ENCODE data around the gene SYT11. TPM values are rescaled to one million over a fixed set of nuclear protein-coding genes. Genes with fewer than 3 reads are reported as not detected.

Gene SYT11
- total and polyA plus RNA-seq, 10 of the 15 experiments (the other 5 are each of a cell fraction or from before 2014, with no cell fraction given), result 7.7 to 21.2 (median 13.5) TPM

DNA sequence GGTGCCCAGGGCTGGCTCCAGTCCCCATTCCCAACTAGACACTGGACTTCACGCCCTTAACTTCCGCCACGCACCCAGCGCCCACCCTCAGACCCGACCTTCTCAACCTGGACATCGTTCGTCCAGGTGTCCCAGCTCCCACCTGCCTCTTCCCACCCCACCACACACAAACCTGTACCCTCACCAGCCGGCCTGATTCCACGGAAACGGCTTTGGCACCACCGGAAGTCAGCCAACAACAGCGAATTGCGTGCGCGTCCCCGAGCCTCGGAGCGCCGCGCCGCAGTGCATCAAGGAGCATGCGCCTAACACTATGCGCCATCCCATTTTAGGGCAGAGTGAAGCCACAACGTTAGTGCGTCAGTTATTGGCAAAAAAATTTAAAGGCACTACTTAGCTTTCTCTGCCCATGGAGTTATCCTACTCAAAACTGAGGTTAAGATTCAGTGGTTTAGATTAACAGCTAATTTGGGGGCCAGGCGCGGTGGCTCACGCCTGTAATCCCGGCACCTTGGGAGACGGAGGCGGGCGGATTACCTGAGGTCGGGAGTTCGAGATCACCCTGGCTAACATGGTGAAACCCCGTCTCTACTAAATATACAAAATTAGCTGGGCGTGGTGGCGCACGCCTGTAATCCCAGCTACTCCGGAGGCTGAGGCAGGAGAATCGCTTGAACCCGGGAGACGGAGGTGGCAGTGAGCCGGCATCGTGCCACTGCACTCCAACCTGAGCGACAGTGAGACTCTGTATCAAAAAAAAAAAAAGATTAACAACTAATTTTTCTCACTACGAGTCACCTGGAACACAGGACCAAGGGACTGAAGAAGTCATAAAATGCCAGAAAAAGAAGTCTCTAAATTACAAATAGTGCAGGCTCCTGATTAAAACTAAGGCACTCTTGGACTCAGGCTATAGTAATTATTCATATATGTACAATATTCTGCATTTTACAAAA lies 2.1 kb upstream of the SYT11 start, which contains the start of gene GON4L (continued):
- no peak for TF ChIP-seq ZBTB33 (IDR thresholded peaks at IDR 0.05)
- TF ChIP-seq MAX (IDR thresholded peaks at IDR 0.05; ENCODE audit: low read depth, low read length), result 0 out of 2 replicates have a peak, but pooled peaks have one; percentile 45
- no peak for TF ChIP-seq ASH2L (IDR thresholded peaks at IDR 0.05; ENCODE audit: borderline replicate concordance, low read depth)
- TF ChIP-seq, protein P1, sequence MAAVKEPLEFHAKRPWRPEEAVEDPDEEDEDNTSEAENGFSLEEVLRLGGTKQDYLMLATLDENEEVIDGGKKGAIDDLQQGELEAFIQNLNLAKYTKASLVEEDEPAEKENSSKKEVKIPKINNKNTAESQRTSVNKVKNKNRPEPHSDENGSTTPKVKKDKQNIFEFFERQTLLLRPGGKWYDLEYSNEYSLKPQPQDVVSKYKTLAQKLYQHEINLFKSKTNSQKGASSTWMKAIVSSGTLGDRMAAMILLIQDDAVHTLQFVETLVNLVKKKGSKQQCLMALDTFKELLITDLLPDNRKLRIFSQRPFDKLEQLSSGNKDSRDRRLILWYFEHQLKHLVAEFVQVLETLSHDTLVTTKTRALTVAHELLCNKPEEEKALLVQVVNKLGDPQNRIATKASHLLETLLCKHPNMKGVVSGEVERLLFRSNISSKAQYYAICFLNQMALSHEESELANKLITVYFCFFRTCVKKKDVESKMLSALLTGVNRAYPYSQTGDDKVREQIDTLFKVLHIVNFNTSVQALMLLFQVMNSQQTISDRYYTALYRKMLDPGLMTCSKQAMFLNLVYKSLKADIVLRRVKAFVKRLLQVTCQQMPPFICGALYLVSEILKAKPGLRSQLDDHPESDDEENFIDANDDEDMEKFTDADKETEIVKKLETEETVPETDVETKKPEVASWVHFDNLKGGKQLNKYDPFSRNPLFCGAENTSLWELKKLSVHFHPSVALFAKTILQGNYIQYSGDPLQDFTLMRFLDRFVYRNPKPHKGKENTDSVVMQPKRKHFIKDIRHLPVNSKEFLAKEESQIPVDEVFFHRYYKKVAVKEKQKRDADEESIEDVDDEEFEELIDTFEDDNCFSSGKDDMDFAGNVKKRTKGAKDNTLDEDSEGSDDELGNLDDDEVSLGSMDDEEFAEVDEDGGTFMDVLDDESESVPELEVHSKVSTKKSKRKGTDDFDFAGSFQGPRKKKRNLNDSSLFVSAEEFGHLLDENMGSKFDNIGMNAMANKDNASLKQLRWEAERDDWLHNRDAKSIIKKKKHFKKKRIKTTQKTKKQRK (IDR thresholded peaks at IDR 0.05; ENCODE audit: low read depth, low read length), result no peak
- no peak for TF ChIP-seq MEF2A (IDR thresholded peaks at IDR 0.05; ENCODE audit: insufficient read depth, low read depth, low read length)
- TF ChIP-seq HDAC2 (IDR thresholded peaks at IDR 0.05), result no peak
- no peak; the same call in 1 of the 2 replicates for TF ChIP-seq ZNF207 (IDR thresholded peaks at IDR 0.05; ENCODE audit: borderline replicate concordance)
- no peak for TF ChIP-seq NFXL1 (IDR thresholded peaks at IDR 0.05; ENCODE audit: borderline replicate concordance)
- no peak for TF ChIP-seq ATF3 (IDR thresholded peaks at IDR 0.05; ENCODE audit: borderline replicate concordance, extremely low read depth, low read depth, low read length)
- TF ChIP-seq YY1 (IDR thresholded peaks at IDR 0.05; ENCODE audit: low read depth, low read length), result peak; percentile 99
- no peak for TF ChIP-seq SREBF2 (IDR thresholded peaks at IDR 0.05; ENCODE audit: low read length)
- TF ChIP-seq ELK1 (IDR thresholded peaks at IDR 0.05; ENCODE audit: low read depth, low read length), result peak; percentile 87
- TF ChIP-seq POLR2AphosphoS2 (IDR thresholded peaks at IDR 0.05; ENCODE audit: low read depth, low read length), result peak; percentile 89
- TF ChIP-seq HDGF (IDR thresholded peaks at IDR 0.05), result peak; percentile 98
- no peak for TF ChIP-seq IRF4 (IDR thresholded peaks at IDR 0.05; ENCODE audit: low read depth, low read length)
- TF ChIP-seq BMI1 (IDR thresholded peaks at IDR 0.05; ENCODE audit: borderline replicate concordance), result no peak
- peak; percentile 55 for TF ChIP-seq NRF1 (conservative IDR thresholded peaks at IDR 0.05; ENCODE audit: low read depth, low read length)
- TF ChIP-seq RAD51 (IDR thresholded peaks at IDR 0.05), result no peak
- peak in 1 of 2 experiments; percentile 12; a peak in 1 of 4 replicates for TF ChIP-seq BHLHE40 (IDR thresholded peaks at IDR 0.05; ENCODE audit: borderline replicate concordance in 1 of 2, low read depth in 2 of 2, low read length in 1 of 2)
- TF ChIP-seq HDAC6 (IDR thresholded peaks at IDR 0.05; ENCODE audit: unreplicated experiment), result no peak
- no peak for TF ChIP-seq SMARCA5 (IDR thresholded peaks at IDR 0.05)

All from GM12878 (cell line).